Stimulated activated CD4-positive, alpha-beta T cell treated with anti-CD3 and anti-CD28 coated beads, TNF-alpha, amount 100 ng/mL, for 48 hours (primary cell): ENCODE results near the gene RANBP17.
A peak's percentile ranks its signal among the peaks of the same experiment; 100 is the strongest.
"Not testable (repeated sequence)": the region's sequence is repeated elsewhere in the genome, so short reads cannot be mapped to it uniquely, and the experiment has no call there.

Experiments
- DNase-seq, 3 donors: peaks; one replicate each; pipeline ENCODE4 v3.0.0-alpha.2; 2020; ENCODE audit warnings: low read depth in 3 of 3

RANBP17 gene

GRCh38 chr5:171155621-171156020 lies 293.8 kb downstream of the RANBP17 start:
- no peak for DNase-seq

GRCh38 chr5:171157276-171157675 lies 295.5 kb downstream of the RANBP17 start:
- no peak for DNase-seq

- DNase-seq, result no peak
Observed at GRCh38 chr5:171157775-171158174, 296.0 kb downstream of the RANBP17 start.

GRCh38 chr5:171158581-171158980 lies 296.8 kb downstream of the RANBP17 start:
- no peak for DNase-seq

GRCh38 chr5:171162165-171162564 lies 300.3 kb downstream of the RANBP17 start:
- DNase-seq, result no peak

- no peak for DNase-seq
Observed at GRCh38 chr5:171162596-171162995, 300.8 kb downstream of the RANBP17 start.

- DNase-seq, result no peak
Observed at GRCh38 chr5:171166766-171167165, 304.9 kb downstream of the RANBP17 start.

- no peak for DNase-seq
Observed at GRCh38 chr5:171168171-171168570, 306.4 kb downstream of the RANBP17 start.

- DNase-seq, result not testable (repeated sequence)
Observed at GRCh38 chr5:171174960-171175359, 313.1 kb downstream of the RANBP17 start.

- DNase-seq, result no peak
Observed at GRCh38 chr5:171175746-171176145, 313.9 kb downstream of the RANBP17 start.

- DNase-seq, result not testable (repeated sequence)
Observed at GRCh38 chr5:171178190-171178589, 316.4 kb downstream of the RANBP17 start.

- no peak for DNase-seq
Observed at GRCh38 chr5:171188016-171188415, 326.2 kb downstream of the RANBP17 start.

- DNase-seq, result no peak
Observed at GRCh38 chr5:171189442-171189841, 327.6 kb downstream of the RANBP17 start.

GRCh38 chr5:171192111-171192510 lies 330.3 kb downstream of the RANBP17 start:
- no peak for DNase-seq

- DNase-seq, result no peak
Observed at GRCh38 chr5:171201310-171201709, 339.5 kb downstream of the RANBP17 start.

GRCh38 chr5:171205375-171205774 lies 343.6 kb downstream of the RANBP17 start:
- no peak for DNase-seq

GRCh38 chr5:171207256-171207847 lies 345.5 kb downstream of the RANBP17 start:
- DNase-seq, result peak in 1 of 3 donors; percentile 8

- no peak for DNase-seq
Observed at GRCh38 chr5:171221916-171222315, 360.1 kb downstream of the RANBP17 start.

- DNase-seq, result no peak
Observed at GRCh38 chr5:171223927-171224326, 362.1 kb downstream of the RANBP17 start.

- DNase-seq, result no peak
Observed at GRCh38 chr5:171226096-171226754, 364.4 kb downstream of the RANBP17 start.

- DNase-seq, result no peak
Observed at GRCh38 chr5:171226864-171227263, 365.0 kb downstream of the RANBP17 start.

GRCh38 chr5:171236651-171237050 lies 374.8 kb downstream of the RANBP17 start:
- no peak for DNase-seq

- no peak for DNase-seq
Observed at GRCh38 chr5:171242521-171242920, 380.7 kb downstream of the RANBP17 start.

- DNase-seq, result no peak
Observed at GRCh38 chr5:171246231-171246630, 384.4 kb downstream of the RANBP17 start.
